GM12872 (cell line): ENCODE measurements around the gene CLCNKA.

Source experiments
- TF ChIP-seq, protein P1 (sequence below): IDR thresholded peaks from 3 replicates; pipeline ENCODE4 v1.5.1; 2011; ENCODE audit warnings: low read depth, mild to moderate bottlenecking, low read length, moderate library complexity; ENCODE audit not compliant: insufficient read depth

The CLCNKA gene

DNA sequence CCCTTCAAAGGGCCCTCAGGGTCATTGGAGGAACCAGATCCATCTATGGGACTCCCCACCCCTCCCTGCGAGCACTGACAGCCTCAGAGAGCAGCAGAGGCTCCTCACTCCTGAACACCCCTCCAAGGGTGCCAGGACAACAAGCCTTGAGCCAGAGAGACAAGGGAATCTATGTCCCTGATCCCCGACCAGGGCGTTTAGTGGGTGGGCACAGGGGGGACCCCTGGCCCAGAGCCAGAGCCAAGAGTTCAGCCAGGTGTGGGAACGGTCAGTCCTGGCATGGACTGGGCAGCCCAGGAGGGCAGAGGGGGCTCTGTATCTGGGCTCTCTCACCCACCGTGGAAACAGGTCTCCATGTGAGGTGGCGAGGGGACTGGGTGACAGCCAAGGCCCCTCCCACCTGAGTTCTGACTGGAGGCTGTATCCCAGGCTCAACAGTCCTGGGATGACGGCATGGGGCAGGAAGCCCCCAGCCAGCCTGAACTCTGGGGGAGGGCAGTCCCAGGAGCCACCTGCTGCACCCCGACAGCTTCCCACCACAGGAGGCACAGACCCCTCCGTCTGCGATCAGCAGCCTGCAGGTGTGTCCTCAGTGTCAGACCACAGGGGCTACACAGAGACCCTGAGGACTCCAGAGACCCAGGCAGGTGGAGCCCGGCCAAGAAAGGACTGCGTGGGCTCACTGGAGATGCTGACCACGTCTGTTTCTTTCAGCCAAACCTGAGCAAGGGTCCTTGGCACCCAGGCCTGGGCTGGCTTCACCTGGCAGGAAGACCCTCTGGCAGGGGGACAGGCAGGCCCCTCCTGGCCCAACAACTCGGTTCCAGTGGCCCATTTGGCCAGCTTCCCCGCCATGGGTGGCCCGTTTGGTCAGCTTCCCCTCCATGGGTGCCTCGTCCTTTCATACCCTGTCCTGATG is 29.0 kb upstream of the CLCNKA start:
- TF ChIP-seq, protein P1, sequence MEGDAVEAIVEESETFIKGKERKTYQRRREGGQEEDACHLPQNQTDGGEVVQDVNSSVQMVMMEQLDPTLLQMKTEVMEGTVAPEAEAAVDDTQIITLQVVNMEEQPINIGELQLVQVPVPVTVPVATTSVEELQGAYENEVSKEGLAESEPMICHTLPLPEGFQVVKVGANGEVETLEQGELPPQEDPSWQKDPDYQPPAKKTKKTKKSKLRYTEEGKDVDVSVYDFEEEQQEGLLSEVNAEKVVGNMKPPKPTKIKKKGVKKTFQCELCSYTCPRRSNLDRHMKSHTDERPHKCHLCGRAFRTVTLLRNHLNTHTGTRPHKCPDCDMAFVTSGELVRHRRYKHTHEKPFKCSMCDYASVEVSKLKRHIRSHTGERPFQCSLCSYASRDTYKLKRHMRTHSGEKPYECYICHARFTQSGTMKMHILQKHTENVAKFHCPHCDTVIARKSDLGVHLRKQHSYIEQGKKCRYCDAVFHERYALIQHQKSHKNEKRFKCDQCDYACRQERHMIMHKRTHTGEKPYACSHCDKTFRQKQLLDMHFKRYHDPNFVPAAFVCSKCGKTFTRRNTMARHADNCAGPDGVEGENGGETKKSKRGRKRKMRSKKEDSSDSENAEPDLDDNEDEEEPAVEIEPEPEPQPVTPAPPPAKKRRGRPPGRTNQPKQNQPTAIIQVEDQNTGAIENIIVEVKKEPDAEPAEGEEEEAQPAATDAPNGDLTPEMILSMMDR, result no peak

DNA sequence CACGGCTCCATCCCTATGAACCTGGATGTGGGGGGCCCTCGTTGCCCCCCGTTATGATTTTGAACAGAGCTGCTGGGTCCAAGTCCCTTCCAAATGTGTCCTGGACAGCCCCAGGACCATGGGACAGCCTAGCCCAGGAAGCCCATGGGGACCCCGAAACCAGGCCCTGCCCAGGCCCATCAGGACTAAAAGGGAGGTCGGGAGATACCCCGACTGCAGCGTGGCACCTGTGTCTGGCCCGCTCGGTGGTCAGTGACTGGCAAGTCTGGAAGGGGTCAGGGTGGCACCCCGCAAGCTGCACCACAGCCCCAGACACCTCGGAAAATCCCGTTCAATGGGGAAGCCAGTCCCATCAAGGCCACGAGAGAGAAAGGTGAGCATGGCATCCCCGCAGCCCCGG is 28.2 kb upstream of the CLCNKA start:
- TF ChIP-seq, protein P1, result no peak

DNA sequence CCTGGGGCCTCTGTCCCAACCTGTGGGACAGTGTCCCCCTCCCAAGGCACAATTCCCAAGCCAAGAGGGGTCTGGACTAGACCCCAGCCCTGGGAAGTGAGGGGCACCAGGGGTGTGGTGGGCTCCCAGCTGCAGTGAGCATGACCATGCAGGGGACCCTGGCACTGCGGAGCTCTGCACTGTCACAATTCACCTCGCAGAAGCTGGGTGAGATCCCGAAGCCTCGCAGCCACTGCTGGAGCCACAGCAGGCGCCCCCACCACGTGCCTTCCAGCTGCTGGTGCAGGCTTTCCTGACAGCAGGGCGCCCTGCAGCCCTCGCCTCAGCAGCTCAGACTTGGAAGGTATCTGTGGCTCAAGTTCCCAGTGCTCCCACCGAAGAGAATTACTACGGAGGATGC is 27.8 kb upstream of the CLCNKA start:
- TF ChIP-seq, protein P1, result no peak

DNA sequence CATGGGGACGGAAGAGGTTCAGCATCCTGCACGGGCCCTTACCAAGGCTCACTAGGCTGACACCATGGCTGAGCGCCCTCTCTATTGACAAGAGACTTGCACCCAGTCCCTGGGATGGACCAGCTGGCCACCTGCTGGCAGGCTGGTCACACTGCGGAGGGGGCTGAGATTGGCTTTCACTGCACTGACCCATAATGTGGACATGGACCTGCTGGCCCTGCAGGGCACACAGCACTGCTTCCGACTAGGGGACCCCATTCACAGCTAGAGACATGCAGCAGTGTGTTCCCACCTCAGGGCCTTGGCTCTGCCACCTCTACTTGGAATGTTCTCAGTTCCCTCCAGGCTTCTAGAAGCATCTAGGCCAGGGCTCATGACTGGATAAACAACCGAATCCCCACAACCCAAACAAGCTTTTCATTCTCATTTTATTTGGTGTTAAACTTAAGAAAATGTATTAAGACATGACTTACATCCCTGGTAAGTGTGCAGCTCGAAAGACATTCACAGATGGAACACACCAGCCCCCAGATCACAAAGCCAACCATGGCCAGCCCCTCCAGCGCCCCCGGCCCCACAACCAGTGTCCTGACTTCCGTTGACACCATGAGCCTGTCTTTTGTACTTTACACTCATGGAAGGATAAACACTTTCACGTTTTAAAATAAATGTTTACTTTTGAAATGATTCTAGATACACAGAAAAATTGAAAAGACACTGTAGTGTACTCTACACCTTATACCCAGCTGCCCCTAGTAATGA is 27.1 kb upstream of the CLCNKA start:
- TF ChIP-seq, protein P1, result peak; percentile 87

DNA sequence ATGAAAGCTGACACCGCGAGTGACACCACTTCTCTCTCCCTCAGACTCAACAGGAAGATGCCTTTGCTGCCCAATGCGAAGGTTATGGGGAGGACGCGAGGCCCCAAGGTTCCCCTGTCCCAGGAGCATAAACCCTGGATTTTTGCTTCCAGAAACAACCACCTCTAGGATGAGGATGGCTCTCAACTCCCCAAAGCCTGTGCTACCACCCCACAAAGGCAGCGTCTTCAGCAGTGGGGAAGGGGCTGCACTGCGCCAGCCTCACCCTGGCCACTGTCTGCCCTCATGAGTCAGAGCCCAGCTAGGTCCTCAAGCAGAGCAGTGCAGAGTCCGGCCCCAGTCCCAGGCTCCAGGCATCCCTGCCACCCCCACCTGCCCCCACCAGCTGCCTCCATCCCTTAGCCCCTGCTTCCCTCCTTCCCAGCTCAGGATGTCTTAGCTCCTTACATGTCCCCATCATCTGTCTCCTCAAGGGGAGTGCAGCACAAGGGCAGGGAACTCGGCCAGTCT is 24.7 kb upstream of the CLCNKA start:
- TF ChIP-seq, protein P1, result no peak

DNA sequence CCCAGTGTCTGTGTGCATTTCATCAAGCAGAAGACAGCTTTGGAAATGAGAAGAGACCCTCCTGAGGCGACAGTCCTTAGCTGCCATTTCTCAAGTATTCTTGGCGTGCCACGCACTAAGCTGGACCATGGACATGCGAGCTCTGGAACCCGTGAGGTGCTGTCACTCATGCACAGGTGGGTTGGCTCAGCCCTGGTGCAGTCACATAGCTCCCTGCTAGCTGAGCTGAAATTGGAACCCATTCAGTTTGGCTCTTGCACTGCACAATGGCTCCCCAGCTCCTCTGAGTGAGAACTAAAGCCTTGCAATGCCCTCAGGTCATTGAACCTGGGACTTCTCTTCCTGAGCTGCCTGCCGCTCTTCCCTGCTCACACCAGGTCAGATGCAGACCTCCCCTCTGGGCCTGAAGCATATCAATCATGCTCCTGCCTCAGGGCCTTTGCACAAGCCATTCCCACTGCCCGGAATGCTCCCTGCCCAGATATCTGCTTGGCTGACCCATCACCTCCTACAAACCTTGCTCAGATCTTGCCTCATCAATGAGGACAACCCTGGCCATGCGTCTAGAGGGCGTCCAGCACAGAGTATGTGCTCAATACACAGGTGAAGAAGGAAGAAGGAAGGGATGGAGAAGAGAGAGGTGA is 24.1 kb upstream of the CLCNKA start:
- TF ChIP-seq, protein P1, result no peak

DNA sequence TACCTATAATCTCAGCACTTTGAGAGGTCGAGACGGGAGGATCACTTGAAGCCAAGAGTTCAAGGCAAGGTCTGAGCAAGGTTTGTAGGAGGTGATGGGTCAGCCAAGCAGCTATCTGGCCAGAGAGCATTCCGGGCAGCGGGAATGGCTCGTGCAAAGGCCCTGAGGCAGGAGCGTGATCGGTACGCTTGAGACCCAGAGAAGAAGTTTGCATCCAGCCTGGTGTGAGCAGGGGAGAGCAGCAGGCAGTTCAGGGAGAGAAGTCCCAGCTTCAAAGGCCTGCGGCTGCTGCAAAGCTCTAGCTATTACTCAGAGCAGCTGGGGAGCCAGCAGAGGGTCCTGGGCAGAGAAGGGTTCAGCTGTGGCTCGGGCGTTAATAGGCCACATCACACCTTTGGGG is 22.9 kb upstream of the CLCNKA start:
- TF ChIP-seq, protein P1, result no peak
